ENCODE results near the gene TIAM2.
"Not testable (repeated sequence)": the region's sequence is repeated elsewhere in the genome, so short reads cannot be mapped to it uniquely, and the experiment has no call there.

Gene TIAM2

GRCh38 chr6:155268088-155268867, 273.2 kb downstream of the TIAM2 start:
- not testable (repeated sequence) for DNase-seq

GRCh38 chr6:155269765-155270164, 274.6 kb downstream of the TIAM2 start:
- DNase-seq: no peak

- DNase-seq: no peak
Observed at GRCh38 chr6:155270561-155271091, 275.5 kb downstream of the TIAM2 start.

GRCh38 chr6:155271145-155271544, 276.0 kb downstream of the TIAM2 start:
- no peak for DNase-seq

- no peak for DNase-seq
Observed at GRCh38 chr6:155272353-155273232, 277.5 kb downstream of the TIAM2 start.

- no peak for DNase-seq
Observed at GRCh38 chr6:155273431-155273830, 278.3 kb downstream of the TIAM2 start.

- DNase-seq: no peak
Observed at GRCh38 chr6:155274106-155274505, 279.0 kb downstream of the TIAM2 start.

- DNase-seq: no peak
Observed at GRCh38 chr6:155274533-155274932, 279.4 kb downstream of the TIAM2 start.

GRCh38 chr6:155275808-155276480, 280.8 kb downstream of the TIAM2 start:
- no peak for DNase-seq

GRCh38 chr6:155276638-155277037, 281.5 kb downstream of the TIAM2 start:
- no peak for DNase-seq

GRCh38 chr6:155278319-155279049, 283.4 kb downstream of the TIAM2 start:
- DNase-seq: no peak

GRCh38 chr6:155284775-155285174, 289.7 kb downstream of the TIAM2 start:
- no peak for DNase-seq

- no peak for DNase-seq
Observed at GRCh38 chr6:155287762-155288161, 292.6 kb downstream of the TIAM2 start.

GRCh38 chr6:155290491-155290890, 295.4 kb downstream of the TIAM2 start:
- DNase-seq: no peak

- no peak for DNase-seq
Observed at GRCh38 chr6:155291291-155291690, 296.2 kb downstream of the TIAM2 start.

- DNase-seq: no peak
Observed at GRCh38 chr6:155292711-155293110, 297.6 kb downstream of the TIAM2 start.

GRCh38 chr6:155297669-155298068, 302.6 kb downstream of the TIAM2 start:
- no peak for DNase-seq

- DNase-seq: no peak
Observed at GRCh38 chr6:155301867-155302266, 306.8 kb downstream of the TIAM2 start.

- DNase-seq: no peak
Observed at GRCh38 chr6:155303361-155303870, 308.3 kb downstream of the TIAM2 start.

- DNase-seq: no peak
Observed at GRCh38 chr6:155306958-155307357, 311.8 kb downstream of the TIAM2 start.
